HG03103 (cell line): ENCODE results near the gene IRF1.

ENCODE experiments used
- ATAC-seq: cut with Tn5 transposase; IDR thresholded peaks from one replicate; pipeline ENCODE4 v1.9.1; 2021; ENCODE audit warnings: low read depth; ENCODE audit not compliant: unreplicated experiment

Gene IRF1

GRCh38 chr5:132500931-132501628 lies 10.5 kb upstream of the IRF1 start:
- no peak for ATAC-seq

GRCh38 chr5:132500244-132500930 lies 9.8 kb upstream of the IRF1 start:
- ATAC-seq = no peak

GRCh38 chr5:132499440-132500243 lies 9.1 kb upstream of the IRF1 start:
- no peak for ATAC-seq

DNA sequence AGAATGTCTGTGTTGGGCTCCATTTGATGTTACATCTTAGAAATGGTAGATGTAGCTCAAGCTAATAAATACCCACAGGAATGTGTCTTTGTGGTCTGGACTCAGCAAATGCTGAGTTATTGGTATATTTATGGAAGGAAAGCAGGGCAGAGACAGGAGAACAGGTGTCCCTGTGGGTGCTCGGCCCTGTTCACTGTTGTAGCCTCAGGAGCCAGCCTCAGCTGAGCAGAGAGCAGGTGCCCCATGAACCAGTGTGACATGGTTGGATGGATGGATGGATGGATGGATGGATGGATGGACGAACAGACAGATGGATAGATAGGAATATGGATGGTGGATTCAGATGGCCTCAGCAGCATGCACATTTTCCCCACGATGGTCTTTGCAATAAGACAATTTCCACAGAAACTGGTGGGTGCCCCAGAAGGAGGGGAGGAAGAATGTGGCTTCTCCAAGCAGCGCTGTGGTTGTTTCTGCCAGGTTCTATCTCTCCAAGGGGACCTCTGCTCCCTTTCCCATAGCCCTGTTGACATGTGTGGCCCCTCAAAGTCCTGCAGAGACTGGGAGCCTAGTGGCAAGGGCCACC lies 8.2 kb upstream of the IRF1 start:
- ATAC-seq = no peak

- no peak for ATAC-seq
Observed at GRCh38 chr5:132498152-132498551, 7.6 kb upstream of the IRF1 start.

DNA sequence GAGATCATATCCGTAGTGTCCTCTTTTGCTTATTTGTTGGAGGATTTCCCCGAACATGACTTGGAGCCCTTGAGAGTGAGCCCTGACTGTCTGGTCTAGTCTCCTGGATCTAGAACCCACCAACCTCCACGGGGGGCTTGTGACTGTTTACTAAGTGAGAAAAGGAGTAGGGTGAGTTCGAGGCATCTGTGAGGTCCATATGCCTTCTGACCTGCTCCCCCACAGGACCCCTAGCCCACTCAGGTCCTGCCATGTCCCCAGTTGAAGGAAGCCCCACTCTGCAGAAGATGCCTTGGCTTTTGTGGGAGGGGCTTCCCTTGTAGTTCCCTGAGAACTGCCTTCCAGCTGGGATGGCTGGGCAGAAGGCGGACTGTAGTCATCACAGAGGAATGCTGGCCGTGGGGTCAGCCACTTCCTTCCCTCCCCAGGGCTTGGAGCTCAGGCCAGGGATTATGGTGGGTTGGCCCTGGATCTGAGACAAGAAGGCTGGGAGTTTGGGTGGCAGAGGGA lies 7.0 kb upstream of the IRF1 start:
- no peak for ATAC-seq

- peak; percentile 34 for ATAC-seq
Observed at GRCh38 chr5:132496631-132497487, 6.3 kb upstream of the IRF1 start.

DNA sequence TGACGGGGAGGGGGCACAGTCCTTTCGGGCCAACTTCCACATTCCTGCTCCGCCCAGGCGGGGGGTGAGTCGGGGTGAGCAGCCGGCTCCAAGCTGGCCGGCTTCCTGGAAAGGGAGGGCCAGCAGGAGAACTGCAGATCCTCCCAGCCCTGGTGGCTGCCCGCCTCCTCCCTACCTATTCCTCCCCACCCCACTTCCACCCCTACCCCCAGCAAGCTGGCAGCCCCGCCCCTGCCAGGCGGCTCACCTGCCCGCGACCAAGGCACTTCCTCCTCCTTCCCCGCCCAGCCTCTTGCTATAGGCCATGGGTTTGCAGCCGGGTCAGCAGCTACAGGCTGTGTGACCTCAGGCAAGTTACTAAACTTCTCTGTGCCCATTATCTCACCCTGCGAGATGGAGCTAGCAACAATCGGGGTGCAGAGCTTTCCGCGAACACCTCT lies 5.6 kb upstream of the IRF1 start:
- ATAC-seq = peak; percentile 36

GRCh38 chr5:132495667-132496190 lies 5.2 kb upstream of the IRF1 start:
- ATAC-seq = peak; percentile 26

- ATAC-seq = no peak
Observed at GRCh38 chr5:132493821-132494220, 3.2 kb upstream of the IRF1 start.

GRCh38 chr5:132493241-132493640 lies 2.7 kb upstream of the IRF1 start:
- no peak for ATAC-seq

DNA sequence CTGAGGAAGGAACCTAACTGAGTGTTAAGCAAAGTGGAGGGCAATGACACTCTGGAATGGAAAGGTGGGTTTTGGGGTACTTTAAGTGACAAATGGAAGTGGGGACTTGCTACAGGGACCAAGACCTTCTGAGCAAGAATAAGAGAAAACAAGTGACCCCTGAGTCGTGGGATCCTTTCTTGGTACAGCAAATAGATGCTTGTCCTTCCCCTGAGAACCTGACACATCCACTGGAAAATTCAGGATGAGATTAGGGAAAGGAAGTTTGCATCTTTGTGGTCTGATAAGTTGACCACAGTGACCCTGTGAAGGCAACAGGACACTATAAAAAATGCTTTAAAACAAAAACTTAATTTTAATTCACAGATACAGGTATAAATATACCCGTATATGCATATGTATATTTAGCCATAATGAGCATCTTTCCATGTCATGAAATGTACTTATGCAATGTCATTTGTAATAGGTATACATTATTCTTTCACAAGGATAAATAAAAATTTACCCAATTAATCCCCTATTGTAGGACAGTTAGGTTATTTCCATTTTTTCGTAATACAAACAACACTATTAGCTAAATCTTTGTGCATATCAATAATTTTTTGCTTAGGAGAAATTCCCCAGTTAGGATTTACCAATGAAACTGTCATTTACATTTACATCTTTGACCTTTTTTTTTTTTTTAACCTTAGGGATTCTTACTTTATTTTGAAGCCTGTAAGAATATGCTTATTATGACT lies 2.0 kb upstream of the IRF1 start:
- ATAC-seq = no peak

- peak; percentile 2 for ATAC-seq
Observed at GRCh38 chr5:132491368-132492364, 1.1 kb upstream of the IRF1 start.

DNA sequence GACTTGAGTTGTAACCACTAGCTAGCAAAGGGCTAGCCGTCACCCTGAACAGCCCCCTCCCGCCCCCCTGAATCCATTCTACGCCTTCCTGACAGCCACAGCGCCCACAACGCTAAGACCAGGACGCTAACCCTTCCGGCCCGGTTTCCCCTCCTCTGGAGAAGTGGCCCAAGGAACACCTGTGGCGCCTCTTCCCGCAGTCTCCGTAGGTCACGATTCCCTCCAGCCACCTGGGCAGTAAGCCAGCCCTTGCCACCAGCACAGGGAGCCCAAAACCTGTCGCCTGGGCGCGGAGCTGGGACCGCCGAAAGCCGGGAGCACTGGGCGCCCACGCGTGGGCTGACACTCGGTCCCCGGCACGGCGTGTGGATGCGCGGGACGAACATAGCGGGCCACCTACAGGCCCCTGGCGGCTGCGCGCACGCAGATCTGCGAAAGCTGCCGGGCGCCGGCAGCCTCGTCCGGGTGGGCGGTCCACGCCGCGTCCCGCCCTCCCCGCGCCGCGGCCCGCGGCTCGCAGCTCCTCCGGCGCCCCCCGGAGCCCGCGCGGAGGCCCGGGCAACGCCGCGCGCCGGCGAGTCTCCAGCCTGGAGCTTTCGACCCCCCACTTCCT lies 596 bp downstream of the IRF1 start:
- peak; percentile 25 for ATAC-seq

- no peak for ATAC-seq
Observed at GRCh38 chr5:132489051-132489770, 1.4 kb downstream of the IRF1 start.

- no peak for ATAC-seq
Observed at GRCh38 chr5:132488590-132488989, 2.0 kb downstream of the IRF1 start.
